RWPE2 (cell line): ENCODE measurements around the gene CPM.

Experiments used
- ATAC-seq: fragments of 200-7000 bp; cut with Tn5 transposase; 3 replicates; pipeline ENCODE4 v1.9.1; 2021; ENCODE audit warnings: low read depth
- DNase-seq: peaks from one replicate; pipeline ENCODE4 v3.0.0-alpha.2; 2020; ENCODE audit warnings: low spot score
- H3K27ac ChIP-seq: fragments of 450-650 bp; 2 replicates; pipeline ENCODE4 v1.5.1; 2017; ENCODE audit warnings: mild to moderate bottlenecking; ENCODE audit not compliant: poor library complexity, severe bottlenecking
- H3K27me3 ChIP-seq: fragments of 250-450 bp; sonication (Bioruptor Pico); 2 replicates; pipeline ENCODE4 v1.5.1; 2021; ENCODE audit warnings: mild to moderate bottlenecking, moderate library complexity; ENCODE audit not compliant: insufficient read depth, poor library complexity, severe bottlenecking
- H3K36me3 ChIP-seq: fragments of 250-450 bp; sonication (Bioruptor Pico); 2 replicates; pipeline ENCODE4 v1.5.1; 2020; ENCODE audit warnings: low read depth, mild to moderate bottlenecking, moderate library complexity
- H3K4me1 ChIP-seq: fragments of 250-450 bp; sonication (Bioruptor Pico); 2 replicates; pipeline ENCODE4 v1.5.1; 2021; ENCODE audit warnings: mild to moderate bottlenecking, moderate library complexity; ENCODE audit not compliant: insufficient read depth, poor library complexity, severe bottlenecking
- H3K4me3 ChIP-seq: fragments of 250-450 bp; sonication (Bioruptor Pico); 2 replicates; pipeline ENCODE4 v1.5.1; 2021; ENCODE audit warnings: mild to moderate bottlenecking, moderate library complexity; ENCODE audit not compliant: severe bottlenecking
- H3K9me3 ChIP-seq: fragments of 250-450 bp; sonication (Bioruptor Pico); 2 replicates; pipeline ENCODE4 v1.5.1; 2021; ENCODE audit warnings: mild to moderate bottlenecking, moderate library complexity; ENCODE audit not compliant: severe bottlenecking
- TF ChIP-seq, protein P1 (sequence below): fragments of 450-650 bp; IDR thresholded peaks from one replicate; pipeline ENCODE4 v1.5.1; 2017; ENCODE audit warnings: mild to moderate bottlenecking, moderate library complexity; ENCODE audit not compliant: poor library complexity, severe bottlenecking

CPM gene

DNA sequence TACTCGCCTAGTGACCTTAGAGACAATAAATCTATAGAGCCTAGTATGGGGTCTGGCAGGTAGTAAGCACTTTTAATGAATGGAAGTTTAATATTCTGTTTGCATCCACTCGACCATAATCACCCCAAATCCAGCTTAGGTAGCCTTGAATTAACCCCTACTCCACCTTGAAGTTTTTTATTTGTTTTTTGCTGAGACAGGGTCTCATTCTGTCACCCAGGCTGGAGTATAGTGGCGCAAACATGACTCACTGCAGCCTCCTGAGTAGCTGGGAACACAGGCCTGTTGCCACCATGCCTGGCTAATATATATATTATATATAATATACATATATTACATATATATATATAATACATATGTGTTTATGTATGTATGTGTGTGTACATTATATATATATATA, 86.2 kb downstream of the CPM start:
- DNase-seq, result no peak
- no peaks in the 10 kb centered on the region for H3K4me1 ChIP-seq
- H3K27ac ChIP-seq, result no peak overlapping the region
- no peaks in the 10 kb centered on the region for H3K27me3 ChIP-seq
- no peak for ATAC-seq
- TF ChIP-seq, protein P1, sequence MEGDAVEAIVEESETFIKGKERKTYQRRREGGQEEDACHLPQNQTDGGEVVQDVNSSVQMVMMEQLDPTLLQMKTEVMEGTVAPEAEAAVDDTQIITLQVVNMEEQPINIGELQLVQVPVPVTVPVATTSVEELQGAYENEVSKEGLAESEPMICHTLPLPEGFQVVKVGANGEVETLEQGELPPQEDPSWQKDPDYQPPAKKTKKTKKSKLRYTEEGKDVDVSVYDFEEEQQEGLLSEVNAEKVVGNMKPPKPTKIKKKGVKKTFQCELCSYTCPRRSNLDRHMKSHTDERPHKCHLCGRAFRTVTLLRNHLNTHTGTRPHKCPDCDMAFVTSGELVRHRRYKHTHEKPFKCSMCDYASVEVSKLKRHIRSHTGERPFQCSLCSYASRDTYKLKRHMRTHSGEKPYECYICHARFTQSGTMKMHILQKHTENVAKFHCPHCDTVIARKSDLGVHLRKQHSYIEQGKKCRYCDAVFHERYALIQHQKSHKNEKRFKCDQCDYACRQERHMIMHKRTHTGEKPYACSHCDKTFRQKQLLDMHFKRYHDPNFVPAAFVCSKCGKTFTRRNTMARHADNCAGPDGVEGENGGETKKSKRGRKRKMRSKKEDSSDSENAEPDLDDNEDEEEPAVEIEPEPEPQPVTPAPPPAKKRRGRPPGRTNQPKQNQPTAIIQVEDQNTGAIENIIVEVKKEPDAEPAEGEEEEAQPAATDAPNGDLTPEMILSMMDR, result no peak
- H3K4me3 ChIP-seq, result no peak overlapping the region
- H3K9me3 ChIP-seq, result no peaks in the 10 kb centered on the region
- peaks cover 34% of the 10 kb centered on the region for H3K36me3 ChIP-seq

DNA sequence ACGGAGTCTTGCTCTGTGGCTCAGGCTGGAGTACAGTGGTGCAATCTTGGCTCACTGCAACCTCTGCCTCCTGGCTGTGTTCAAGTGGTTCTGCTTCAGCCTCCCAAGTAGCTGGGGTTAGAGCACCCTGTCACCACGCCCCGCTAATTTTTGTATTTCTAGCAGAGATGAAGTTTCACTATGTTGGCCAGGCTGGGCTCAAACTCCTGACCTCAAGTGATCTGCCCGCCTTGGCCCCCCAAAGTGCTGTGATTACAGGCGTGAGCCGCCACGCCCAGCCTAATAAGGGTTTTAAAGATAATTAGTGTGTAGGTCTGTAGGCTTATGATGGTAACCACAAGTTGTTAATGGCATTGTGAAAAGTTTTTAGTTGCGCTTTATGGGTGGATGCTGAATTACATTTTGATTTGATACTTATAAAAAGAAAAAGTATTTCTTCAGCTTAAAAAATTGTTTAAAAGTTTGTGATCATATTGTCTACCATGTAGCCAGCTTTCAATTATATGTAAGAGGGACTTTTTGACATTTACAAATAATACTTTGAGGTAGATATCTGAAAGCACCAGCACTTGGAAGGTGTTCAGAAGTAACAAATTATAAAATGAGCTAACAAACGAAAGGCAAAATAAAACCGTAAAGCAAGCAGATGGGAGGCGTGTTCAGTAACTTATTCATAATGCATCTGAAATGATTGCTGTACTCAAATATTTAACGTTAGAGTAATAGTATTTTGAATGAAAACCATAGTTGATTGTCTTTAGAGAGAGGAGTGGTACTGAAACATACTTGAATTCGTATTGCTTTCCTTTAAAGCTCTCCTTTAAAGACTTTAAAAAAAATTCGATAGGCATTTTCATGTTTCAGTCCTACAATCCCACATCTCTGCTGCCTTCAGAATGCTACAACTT, 87.9 kb downstream of the CPM start:
- no peaks in the 10 kb centered on the region for H3K4me1 ChIP-seq
- ATAC-seq (no peak), DNase-seq (no peak)
- no peaks in the 10 kb centered on the region for H3K9me3 ChIP-seq
- TF ChIP-seq, protein P1, result no peak
- no peaks in the 10 kb centered on the region for H3K27me3 ChIP-seq
- H3K36me3 ChIP-seq, result peaks cover 51% of the 10 kb centered on the region
- H3K27ac ChIP-seq, result no peak overlapping the region
- no peak overlapping the region for H3K4me3 ChIP-seq

DNA sequence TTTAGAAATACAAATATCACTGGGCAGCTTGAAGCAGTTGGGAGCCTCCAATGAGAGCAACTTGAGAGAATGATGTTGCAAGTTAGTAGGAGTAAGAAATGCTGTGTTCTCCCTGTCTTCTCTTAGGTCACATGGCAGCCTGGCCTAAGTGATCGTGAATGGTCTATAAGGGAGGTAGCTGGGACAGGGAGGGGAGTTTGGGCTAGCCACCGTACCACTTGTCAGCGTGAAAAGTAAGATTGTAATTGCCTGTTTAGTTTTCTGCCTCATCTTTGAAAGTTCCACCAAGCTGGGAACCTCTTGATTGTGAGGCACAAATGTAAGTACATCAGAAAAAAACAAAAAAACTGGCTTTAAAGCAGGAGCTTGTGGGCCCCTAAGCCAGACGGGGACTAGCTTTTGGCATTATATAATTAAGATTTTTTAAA, 88.6 kb downstream of the CPM start:
- DNase-seq, result no peak
- H3K4me3 ChIP-seq, result no peak overlapping the region
- ATAC-seq, result no peak
- H3K4me1 ChIP-seq, result no peaks in the 10 kb centered on the region
- no peaks in the 10 kb centered on the region for H3K27me3 ChIP-seq
- no peak overlapping the region for H3K27ac ChIP-seq
- no peaks in the 10 kb centered on the region for H3K9me3 ChIP-seq
- TF ChIP-seq, protein P1, result no peak
- H3K36me3 ChIP-seq, result peaks cover 58% of the 10 kb centered on the region

DNA sequence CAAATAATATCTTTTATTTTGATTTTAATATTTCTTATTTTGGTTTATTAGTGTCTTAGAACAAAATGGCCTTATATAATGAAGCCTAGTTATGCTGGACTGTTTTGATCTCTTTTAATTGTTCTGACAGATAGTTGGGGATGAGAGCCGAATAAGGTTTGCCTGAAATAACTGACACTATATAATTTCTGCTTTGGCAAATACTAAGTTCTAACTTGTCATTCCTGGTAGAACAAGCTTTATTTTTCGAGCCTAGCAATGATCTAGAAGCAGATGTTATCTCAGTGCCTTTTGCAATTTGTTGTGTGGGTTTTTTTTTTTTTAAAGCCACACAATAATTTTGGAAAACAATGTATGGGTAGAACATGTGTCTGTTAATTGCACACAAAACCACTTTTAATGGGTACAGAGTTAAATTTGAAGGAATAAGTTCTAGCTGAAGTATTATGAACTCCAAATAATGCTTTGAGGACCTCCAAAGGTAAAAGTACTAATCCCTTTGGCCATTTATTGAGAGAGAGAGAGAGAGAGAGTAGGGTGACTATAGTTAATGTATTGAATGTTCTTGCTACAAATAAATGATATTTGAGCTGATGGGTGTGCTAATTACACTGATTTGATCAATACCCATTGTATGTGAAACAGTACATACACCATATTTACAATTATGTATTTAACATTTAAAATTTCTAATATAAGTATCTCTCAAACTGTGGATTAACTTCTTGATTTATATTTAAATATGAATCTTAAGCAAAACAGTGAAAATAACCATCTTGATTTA, 90.0 kb downstream of the CPM start:
- Histone ChIP-seq H3K4me1 (no peaks in the 10 kb centered on the region), H3K4me3 (no peak overlapping the region), H3K27me3 (no peaks in the 10 kb centered on the region), H3K27ac (no peak overlapping the region), H3K9me3 (no peaks in the 10 kb centered on the region), H3K36me3 (peaks cover 71% of the 10 kb centered on the region)
- DNase-seq (no peak), ATAC-seq (no peak)
- TF ChIP-seq, protein P1, result no peak
